NCI-H2196 treated with DMSO at 0.1 percent for 48 hours (cell line): ENCODE results near the gene PHPT1.

Experiments used
- DNase-seq: peaks from one replicate; lab custom pipeline; 2025; ENCODE audit not compliant: unreplicated experiment; lab: John Stamatoyannopoulos, UW

PHPT1 gene

DNA sequence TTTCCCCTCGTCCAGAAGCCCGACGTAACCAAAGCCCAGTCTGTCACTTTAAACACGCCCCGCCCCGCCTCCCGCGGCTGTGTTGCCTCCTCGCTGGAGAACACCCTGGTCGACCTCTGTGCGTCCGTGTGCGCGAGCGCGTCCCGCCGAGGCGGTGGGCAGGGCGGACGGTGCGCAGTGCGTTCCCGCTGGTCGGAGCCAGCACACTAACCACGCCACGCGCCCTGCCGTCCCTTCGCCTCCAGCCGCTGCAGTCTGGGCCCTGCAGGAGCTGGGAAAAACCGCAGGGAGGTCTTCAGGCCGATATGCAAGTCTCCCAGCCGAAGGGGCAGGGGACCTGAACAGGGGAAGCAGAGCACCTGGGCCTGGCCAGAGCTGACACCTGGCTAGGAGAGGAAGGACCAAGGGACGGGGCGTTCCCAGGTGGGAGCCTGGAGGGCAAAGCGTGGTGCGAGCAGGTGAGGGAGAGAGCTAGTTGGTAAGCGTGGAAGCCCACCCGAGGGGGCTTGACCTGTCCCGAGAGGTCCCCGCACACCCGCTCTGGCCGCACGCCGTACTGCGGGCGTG lies 1.3 kb upstream of the PHPT1 start:
- DNase-seq: peak; percentile 66

- DNase-seq: no peak
Measured at GRCh38 chr9:136848393-136849037, 694 bp upstream of the PHPT1 start.

DNA sequence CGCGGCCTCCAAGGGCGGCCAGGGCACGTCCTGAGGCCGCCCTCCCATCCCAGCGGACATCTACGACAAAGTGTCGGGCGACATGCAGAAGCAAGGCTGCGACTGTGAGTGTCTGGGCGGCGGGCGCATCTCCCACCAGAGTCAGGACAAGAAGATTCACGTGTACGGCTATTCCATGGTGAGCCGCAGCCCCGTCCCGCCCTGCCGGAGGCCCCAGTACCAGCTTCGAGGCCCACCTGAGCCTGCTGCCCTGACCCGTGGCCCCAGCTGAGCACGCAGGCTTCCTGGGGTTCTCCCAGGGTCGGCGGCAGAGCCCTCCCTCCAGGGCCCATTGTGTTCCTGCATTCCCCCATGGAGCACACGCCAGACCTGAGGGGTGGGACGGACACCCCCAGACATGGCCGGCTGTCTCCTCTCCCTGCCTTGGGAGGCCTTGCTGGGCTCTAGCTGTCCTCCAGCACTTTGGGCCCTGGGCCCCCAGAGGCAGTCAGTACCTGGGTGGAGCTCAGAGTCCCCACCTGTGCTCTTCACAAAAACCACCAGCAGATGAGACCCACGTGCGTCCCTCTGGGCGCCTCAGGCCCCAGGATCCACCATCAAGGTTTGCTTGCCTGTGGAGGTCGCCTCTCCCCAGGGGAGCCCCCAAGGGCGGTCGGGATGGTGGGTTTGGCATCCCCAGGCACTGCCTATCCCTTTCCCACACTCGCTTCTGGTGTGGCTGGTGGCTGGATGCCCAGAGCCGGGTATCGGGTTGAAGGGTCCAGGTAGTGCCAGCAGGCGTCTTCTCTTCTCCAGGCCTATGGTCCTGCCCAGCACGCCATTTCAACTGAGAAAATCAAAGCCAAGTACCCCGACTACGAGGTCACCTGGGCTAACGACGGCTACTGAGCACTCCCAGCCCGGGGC lies 1.0 kb downstream of the PHPT1 start:
- no peak for DNase-seq

- no peak for DNase-seq
Measured at GRCh38 chr9:136850866-136851775, 1.9 kb downstream of the PHPT1 start.

- no peak for DNase-seq
Measured at GRCh38 chr9:136851941-136852663, 2.9 kb downstream of the PHPT1 start, which contains the start of gene MAMDC4. TSS of gene MAMDC4 (plus strand) at chr9:136852346. CDS start at chr9:136852417, 71 bp downstream.

DNA sequence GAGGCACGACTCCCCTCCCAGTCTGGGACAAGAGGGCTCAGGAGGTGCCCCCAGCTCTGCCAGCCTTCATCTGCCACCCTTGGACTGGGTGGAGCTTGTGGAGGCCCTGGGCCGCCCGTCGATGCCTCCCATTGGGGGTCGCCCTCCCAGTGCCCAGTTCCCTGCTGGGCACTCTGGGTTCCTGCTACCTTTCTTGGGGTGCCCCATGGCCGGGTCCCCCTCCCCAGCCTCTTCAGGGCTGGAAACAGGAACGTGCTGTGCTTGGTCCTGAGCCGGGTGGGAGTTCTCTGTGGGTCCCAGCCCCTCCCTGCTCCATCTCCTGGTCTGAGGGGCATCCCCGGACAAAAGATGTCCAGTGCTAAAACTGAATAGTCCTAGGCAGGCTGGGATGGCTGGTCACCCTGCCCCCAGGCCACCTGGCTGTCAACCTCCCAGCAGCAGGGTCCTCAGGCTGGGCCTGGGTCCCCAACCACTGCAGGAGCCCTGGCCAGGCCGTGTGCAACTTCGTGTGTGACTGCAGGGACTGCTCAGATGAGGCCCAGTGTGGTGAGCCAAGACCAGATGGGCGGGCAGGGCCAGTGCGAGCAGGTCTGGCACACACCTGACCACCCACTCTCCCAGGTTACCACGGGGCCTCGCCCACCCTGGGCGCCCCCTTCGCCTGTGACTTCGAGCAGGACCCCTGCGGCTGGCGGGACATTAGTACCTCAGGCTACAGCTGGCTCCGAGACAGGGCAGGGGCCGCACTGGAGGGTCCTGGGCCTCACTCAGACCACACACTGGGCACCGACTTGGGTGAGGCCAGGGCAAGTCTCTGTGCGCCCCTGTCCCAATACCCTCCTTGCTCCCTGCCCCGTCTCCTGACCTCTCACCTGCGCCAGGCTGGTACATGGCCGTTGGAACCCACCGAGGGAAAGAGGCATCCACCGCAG lies 3.7 kb downstream of the PHPT1 start:
- DNase-seq: no peak

DNA sequence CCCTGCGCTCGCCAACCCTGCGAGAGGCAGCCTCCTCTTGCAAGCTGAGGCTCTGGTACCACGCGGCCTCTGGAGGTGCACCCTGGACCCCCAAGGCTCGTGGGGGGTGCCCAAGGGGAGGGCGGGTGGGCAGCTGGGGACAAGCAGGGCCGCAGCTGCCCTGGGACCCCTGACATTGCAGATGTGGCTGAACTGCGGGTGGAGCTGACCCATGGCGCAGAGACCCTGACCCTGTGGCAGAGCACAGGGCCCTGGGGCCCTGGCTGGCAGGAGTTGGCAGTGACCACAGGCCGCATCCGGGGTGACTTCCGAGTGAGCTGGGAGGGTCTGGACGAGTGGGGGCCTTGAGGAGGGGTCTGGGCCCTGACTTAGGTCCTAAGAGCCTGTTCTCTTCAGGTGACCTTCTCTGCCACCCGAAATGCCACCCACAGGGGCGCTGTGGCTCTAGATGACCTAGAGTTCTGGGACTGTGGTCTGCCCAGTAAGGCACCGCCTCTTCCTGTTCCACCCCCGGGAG lies 4.4 kb downstream of the PHPT1 start:
- no peak for DNase-seq

- no peak for DNase-seq
Measured at GRCh38 chr9:136854113-136854841, 5.1 kb downstream of the PHPT1 start.

GRCh38 chr9:136854842-136855460 lies 5.7 kb downstream of the PHPT1 start:
- no peak for DNase-seq

- no peak for DNase-seq
Measured at GRCh38 chr9:136855461-136856078, 6.4 kb downstream of the PHPT1 start.

DNA sequence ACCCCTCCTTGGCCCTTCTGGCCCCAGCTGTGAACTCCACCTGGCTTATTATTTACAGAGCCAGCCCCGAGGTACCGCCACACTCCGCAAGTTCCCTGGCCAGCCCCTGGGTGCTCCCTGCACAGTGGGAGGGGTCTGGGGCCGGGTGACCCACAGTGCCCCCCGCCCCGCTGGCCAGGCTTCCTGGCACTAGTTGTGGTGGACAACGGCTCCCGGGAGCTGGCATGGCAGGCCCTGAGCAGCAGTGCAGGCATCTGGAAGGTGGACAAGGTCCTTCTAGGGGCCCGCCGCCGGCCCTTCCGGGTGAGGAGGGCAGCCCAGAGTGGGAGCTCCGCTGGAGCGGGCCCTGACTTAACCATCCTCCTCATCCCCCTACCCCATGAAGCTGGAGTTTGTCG lies 6.9 kb downstream of the PHPT1 start:
- no peak for DNase-seq

DNA sequence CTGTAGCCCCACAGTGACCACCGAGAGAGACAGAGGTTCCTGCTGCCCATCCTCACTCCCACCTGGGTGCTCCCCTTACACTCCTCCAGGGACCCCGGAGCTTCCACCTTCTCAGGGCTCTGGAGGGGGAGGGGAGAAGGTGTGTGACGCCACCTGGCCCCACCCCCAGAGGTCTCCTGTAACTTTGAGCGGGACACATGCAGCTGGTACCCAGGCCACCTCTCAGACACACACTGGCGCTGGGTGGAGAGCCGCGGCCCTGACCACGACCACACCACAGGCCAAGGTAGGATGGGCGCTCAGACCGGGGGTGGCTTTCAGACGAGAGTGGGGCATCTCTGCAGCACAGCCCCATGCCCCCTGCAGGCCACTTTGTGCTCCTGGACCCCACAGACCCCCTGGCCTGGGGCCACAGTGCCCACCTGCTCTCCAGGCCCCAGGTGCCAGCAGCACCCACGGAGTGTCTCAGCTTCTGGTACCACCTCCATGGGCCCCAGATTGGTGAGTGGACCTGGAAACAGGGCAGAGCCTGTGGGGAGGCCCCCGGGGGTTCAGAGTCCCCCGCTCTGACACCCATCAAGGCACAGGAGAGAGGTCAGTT lies 7.4 kb downstream of the PHPT1 start:
- DNase-seq: no peak

DNA sequence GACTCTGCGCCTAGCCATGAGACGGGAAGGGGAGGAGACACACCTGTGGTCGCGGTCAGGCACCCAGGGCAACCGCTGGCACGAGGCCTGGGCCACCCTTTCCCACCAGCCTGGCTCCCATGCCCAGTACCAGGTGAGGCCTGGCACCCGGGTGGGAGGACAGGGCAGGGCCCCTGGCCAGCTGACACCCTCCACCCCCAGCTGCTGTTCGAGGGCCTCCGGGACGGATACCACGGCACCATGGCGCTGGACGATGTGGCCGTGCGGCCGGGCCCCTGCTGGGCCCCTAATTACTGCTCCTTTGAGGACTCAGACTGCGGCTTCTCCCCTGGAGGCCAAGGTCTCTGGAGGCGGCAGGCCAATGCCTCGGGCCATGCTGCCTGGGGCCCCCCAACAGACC lies 8.0 kb downstream of the PHPT1 start:
- no peak for DNase-seq

DNA sequence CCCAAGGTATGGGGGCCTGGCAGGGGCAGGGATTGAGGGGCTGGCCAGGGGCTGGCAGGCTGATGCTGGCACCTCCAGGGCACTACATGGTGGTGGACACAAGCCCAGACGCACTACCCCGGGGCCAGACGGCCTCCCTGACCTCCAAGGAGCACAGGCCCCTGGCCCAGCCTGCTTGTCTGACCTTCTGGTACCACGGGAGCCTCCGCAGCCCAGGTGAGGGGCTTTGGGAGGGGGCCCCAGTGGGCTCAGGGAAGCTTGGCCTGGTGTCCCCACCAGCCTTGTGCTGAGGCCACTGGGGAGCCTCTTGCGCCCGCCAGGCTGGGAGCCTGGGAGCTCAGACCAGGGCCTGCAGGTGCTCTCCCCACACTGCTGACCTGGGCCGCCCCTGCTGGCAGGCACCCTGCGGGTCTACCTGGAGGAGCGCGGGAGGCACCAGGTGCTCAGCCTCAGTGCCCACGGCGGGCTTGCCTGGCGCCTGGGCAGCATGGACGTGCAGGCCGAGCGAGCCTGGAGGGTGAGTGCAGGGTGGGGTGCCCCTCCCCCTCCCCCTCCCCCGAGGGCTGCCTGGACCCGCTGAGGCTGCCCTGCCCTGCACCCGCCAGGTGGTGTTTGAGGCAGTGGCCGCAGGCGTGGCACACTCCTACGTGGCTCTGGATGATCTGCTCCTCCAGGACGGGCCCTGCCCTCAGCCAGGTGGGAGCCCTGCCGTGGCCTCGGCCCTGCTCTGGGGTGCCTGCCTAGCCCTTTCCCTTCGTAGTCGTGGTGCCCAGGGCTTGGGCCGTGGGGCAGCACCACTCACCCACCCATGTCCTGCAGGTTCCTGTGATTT lies 8.6 kb downstream of the PHPT1 start:
- DNase-seq: no peak

DNA sequence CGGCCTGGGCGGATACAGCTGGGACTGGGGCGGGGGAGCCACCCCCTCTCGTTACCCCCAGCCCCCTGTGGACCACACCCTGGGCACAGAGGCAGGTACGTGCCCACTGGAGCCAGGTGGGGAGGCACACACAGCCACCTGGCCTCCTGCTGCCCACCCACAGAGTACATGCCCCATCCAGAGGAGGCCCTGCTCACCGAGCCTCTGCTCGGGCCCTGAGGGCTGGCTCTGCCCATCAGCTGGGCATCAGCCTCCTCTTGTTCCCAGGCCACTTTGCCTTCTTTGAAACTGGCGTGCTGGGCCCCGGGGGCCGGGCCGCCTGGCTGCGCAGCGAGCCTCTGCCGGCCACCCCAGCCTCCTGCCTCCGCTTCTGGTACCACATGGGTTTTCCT lies 9.2 kb downstream of the PHPT1 start:
- no peak for DNase-seq
